HG02678 (cell line): ENCODE data around the gene TRIP13.
"Not testable (repeated sequence)": the region's sequence is repeated elsewhere in the genome, so short reads cannot be mapped to it uniquely, and the experiment has no call there.

Source experiments
- ATAC-seq: cut with Tn5 transposase; IDR thresholded peaks from one replicate; pipeline ENCODE4 v1.9.1; 2021; ENCODE audit warnings: mild to moderate bottlenecking, moderate library complexity; ENCODE audit not compliant: unreplicated experiment

The TRIP13 gene

GRCh38 chr5:871596-872298, 20.9 kb upstream of the TRIP13 start:
- ATAC-seq, result no peak

- no peak for ATAC-seq
Measured at GRCh38 chr5:872301-872700, 20.4 kb upstream of the TRIP13 start.

GRCh38 chr5:873328-873727, 19.4 kb upstream of the TRIP13 start:
- no peak for ATAC-seq

GRCh38 chr5:875931-876330, 16.8 kb upstream of the TRIP13 start:
- ATAC-seq, result no peak

- ATAC-seq, result no peak
Measured at GRCh38 chr5:876398-877365, 16.0 kb upstream of the TRIP13 start.

GRCh38 chr5:878125-878524, 14.6 kb upstream of the TRIP13 start:
- no peak for ATAC-seq

- ATAC-seq, result not testable (repeated sequence)
Measured at GRCh38 chr5:878677-879076, 14.0 kb upstream of the TRIP13 start.

GRCh38 chr5:880816-881550, 11.7 kb upstream of the TRIP13 start:
- ATAC-seq, result no peak

GRCh38 chr5:881551-881935, 11.1 kb upstream of the TRIP13 start:
- no peak for ATAC-seq

GRCh38 chr5:882253-883183, 10.2 kb upstream of the TRIP13 start:
- ATAC-seq, result no peak

GRCh38 chr5:883475-884181, 9.1 kb upstream of the TRIP13 start:
- ATAC-seq, result no peak

- no peak for ATAC-seq
Measured at GRCh38 chr5:884345-885126, 8.1 kb upstream of the TRIP13 start.

GRCh38 chr5:885127-885442, 7.6 kb upstream of the TRIP13 start:
- ATAC-seq, result no peak

- no peak for ATAC-seq
Measured at GRCh38 chr5:885529-885928, 7.2 kb upstream of the TRIP13 start.

GRCh38 chr5:886036-886435, 6.6 kb upstream of the TRIP13 start:
- ATAC-seq, result no peak

GRCh38 chr5:886716-887325, 5.9 kb upstream of the TRIP13 start:
- ATAC-seq, result no peak

- no peak for ATAC-seq
Measured at GRCh38 chr5:887947-888637, 4.6 kb upstream of the TRIP13 start.

GRCh38 chr5:888638-889035, 4.0 kb upstream of the TRIP13 start:
- ATAC-seq, result no peak
